ENCODE results near the gene ELMO1.

Gene ELMO1

DNA sequence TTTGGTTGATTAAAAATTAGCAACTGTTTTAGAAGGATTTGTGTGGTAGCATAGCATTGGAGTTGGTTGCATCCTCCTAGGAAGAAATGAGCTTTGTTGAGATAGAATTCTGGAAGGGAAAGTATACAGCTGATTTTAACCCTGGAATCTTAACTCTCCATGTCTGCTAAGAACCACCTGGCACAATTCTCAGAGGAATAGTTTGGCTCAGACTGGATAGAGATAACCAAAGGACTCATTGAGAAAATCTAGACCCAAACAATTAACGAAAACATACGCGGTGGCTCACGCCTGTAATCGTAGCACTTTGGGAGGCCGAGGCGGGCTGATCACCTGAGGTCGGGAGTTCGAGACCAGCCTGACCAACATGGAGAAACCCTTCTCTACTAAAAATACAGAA is 625.3 kb downstream of the ELMO1 start:
- DNase-seq (ENCODE audit: low spot score), result no peak

DNA sequence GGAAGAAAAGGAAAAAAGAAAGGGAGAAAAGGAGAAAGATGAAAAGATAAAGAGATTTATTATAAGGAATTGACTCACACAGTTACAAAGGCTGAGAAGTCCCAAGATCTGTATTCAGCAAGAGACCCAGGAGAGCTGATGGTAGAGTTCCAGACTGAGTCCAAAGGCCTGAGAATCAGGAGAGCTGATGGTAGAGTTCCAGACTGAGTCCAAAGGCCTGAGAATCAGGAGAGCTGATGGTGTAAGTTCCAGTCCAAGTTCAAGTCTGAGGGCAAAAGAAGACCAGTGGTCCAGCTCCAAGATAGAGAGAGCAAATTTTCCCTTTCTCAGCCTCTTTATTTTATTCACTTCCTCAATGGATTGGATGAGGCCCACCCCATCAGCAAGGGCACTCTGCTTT is 627.0 kb downstream of the ELMO1 start:
- DNase-seq (ENCODE audit: low spot score), result no peak

DNA sequence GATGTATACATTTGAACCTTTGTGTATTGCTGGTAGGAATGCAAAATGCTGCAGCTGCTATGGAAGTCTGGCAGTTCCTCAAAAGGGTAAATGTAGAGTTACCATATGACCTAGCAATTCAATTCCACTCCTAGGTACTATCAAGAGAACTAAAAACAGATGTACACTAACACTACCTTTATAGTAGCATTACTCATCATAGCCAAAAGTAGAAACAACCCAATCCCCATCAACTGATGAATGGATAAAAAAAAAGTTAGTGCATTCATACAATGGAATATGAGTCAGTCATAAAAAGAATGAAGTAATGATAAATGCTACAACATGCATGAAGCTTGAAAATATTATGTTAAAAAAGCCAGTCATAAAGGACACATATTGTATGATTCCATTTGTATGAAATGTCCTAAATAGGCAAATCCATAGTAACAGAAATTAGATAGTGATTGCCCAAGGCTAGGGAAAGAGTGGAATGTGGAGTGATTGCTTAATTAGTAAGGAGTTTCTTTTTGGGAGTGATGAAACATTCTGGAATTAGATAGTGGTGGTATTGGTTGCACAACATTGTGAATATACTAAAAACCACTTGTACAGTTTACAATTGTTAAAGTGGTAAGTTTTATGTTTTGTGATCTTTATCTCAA is 628.0 kb downstream of the ELMO1 start:
- DNase-seq (ENCODE audit: low spot score), result no peak

DNA sequence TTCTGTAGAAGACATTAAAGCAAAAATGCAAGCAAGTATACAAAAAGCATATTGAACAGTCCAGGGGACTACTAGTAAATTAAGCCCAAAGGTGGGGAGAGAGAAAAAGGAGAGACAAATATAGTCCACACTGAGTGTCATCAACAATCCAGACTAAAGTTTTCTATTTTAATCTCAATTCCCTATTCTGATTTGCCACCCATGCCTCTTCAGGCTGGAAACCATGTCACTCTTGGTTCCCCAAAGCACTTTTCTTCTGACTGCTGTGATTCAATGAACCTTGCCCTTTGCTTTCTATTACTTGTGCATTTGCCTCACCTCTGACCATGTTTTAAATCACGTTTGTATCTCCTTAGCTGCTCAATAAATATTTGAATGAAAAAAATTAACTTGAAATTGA is 629.0 kb downstream of the ELMO1 start:
- DNase-seq (ENCODE audit: low spot score), result no peak

DNA sequence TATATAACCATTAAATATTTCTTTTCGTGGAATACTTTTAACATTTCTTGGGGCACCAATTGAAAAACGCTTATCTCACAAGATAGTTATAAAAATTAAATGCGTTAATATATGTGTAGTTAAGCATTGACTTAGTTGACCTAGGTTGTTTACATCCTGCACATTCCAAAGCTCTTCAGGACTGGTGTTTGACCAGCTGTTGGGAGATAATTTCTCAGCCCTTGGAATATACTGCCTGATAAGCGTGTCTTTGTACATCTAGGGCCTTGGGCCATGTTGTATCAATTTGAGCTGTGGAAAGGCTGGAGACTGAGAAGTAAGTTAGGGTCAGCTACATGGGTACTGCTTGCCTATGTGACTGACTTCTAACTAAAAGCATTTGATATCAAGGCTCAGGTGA is 634.4 kb downstream of the ELMO1 start:
- no peak for DNase-seq (ENCODE audit: low spot score)

DNA sequence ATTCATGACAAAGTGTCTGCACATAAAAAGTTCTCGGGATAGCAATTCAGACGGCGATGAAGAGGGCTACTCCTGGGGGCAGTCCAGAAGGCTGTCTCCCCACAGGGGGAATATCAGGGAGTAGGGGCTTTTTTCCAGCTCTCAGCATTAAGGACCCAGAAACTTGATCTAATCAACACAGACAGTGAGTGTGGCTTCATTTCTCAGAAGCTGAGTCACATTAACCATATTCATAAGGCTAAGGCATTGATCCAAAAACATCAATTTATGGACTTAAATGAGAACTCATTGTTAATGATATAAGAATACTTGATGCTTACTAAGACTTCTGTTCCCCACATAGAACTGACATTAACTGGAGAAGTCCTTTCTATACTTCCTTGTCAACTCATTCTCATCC is 636.9 kb downstream of the ELMO1 start:
- DNase-seq (ENCODE audit: low spot score), result no peak

DNA sequence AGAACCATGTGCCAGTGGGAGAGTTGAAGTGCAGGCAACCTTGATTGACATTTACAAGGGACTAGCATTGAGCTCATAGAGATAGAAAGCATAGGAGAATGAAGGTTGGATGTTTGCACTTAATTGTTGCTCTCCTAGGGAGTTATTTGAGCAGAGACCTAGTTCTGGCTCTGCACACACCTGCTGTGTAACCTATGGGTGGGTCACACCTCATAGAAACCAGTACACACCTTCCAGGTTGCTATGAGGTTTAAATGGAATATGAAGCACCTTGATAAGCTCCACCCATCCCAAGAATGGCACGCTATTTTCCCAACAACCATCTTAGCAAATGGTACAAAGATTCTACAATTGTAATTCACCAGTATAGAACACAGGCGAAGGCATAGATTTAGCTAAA is 638.2 kb downstream of the ELMO1 start:
- no peak for DNase-seq (ENCODE audit: low spot score)

DNA sequence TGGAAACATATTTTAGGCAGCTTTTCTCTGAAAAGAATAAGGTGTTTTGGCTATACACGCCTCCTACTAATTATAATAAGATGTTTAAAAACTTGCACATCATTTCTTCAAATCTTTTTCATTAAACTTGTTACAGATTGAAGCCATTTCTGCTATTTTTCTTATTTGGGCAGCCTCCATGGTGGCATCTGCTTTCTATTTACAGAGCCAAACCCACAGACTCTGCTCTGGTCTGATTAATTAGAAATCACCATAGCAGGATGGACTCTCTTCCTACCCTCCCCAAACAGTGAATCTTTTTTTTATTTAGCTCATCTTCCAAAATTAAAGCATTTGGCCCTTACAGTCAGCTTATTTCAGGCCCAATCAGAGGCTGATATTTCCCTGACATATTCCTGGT is 638.6 kb downstream of the ELMO1 start:
- no peak for DNase-seq (ENCODE audit: low spot score)

DNA sequence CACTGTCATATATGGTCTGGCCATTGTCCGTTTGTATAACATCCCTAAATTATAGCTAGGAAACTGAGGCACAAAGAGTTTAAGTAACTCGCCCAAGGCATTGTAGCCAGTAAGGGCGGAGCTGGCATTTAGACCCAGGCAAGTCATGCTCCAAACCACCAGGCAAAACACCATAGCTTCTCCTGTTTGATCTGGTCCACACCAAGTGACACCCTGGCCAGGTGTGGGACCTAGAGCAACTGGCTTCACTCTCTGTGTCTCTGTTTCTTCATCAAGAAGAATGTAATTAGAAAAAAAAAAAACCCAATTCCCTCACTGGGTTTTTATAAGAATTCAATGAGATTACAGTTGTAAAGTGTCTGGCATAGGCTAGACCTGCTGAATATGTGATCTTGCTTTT is 639.2 kb downstream of the ELMO1 start:
- no peak for DNase-seq (ENCODE audit: low spot score)

DNA sequence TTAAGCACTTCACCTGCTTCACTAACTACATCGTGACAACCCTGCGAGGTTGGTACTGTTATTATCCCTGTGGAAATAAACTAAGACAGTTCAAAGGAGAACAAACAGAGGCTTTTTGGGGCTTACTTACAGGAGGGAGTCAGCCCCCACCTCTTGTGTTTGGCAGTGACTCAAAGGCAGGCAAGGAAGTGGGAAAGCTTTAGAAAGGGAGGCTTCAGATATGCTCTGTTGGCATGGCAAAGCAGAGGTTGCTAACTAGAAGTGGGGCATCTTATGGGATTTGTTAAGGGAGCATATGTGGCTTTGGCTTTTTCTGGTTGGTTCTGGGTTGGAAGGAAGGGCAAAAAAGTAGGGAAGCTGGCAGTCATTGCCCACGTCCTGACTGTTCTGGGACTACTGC is 639.6 kb downstream of the ELMO1 start:
- DNase-seq (ENCODE audit: low spot score), result no peak

DNA sequence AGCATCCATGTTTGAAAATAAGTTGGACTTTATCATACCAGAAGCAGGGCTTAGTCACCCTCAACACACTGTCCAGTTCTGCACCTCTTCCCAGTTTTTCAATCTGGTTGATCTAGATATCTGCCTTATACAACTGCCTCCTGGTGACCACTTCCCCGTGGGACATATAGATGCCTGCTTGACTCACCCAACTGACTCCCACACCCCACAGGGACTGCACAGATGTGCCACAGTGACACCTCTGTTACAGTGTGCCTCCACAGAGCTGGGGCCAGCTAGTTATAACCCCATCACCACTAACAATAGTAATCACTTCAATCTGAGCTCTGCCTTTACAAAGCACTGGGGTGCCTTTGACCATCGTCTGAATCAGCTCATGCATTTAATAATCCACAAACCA is 641.8 kb downstream of the ELMO1 start:
- no peak for DNase-seq (ENCODE audit: low spot score)

Data from AG20443 (cell line).